SK-N-SH (cell line): Measurements from ENCODE around the gene TYW1B. TPM values are rescaled to one million over a fixed set of nuclear protein-coding genes. Genes with fewer than 3 reads are reported as not detected.

Experiments used
- CTCF ChIA-PET: fragments of 300-600, 350-600 bp; formaldehyde crosslinking; extraction: SDS; loops from one replicate; lab custom pipeline; 2021; lab: Yijun Ruan, JAX
- POLR2A ChIA-PET: fragments of 350-600 bp; sonication (Branson Sonifier 250); formaldehyde crosslinking; extraction: SDS; loops from one replicate; lab custom pipeline; 2020; ENCODE audit warnings: antibody characterized with exemption, inconsistent platforms; lab: Yijun Ruan, JAX
- DNase-seq: peaks from one replicate; pipeline ENCODE4 v3.0.0; 2012
- H2AFZ ChIP-seq: fragments of 200-600 bp; sonication (generic); 2 replicates; pipeline ENCODE4 v1.8.1; 2016; ENCODE audit warnings: antibody characterized with exemption, mild to moderate bottlenecking, low read depth
- H3F3A ChIP-seq: fragments of 200-600 bp; sonication (generic); replicated peaks from 2 replicates; pipeline ENCODE3; 2016; ENCODE audit warnings: antibody characterized with exemption, mild to moderate bottlenecking; ENCODE audit not compliant: insufficient read depth
- H3K27ac ChIP-seq, 2 experiments: fragments of 200-500 bp in 1 of 2; fragments of 200-600 bp in 1 of 2; sonication (Bioruptor generic) in 1 of 2; sonication (generic), shearing (Covaris generic) in 1 of 2; 2 replicates each; pipeline versions ENCODE4 v1.5.1 to v1.6.1; 2014 to 2016; ENCODE audit warnings: low read depth in 2 of 2, inconsistent platforms in 1 of 2, low read length in 1 of 2, mild to moderate bottlenecking in 1 of 2, mixed read lengths in 1 of 2
- H3K27me3 ChIP-seq: fragments of 200-600 bp; sonication (generic), shearing (Covaris generic); 2 replicates; pipeline ENCODE4 v1.6.1; 2016; ENCODE audit warnings: mixed run types; ENCODE audit not compliant: insufficient read depth
- H3K36me3 ChIP-seq, 2 experiments: fragments of 200-500 bp in 1 of 2; fragments of 200-600 bp in 1 of 2; sonication (Bioruptor generic) in 1 of 2; sonication (generic) in 1 of 2; replicated peaks in 1 of 2; 2 replicates each; pipeline versions ENCODE3 to v1.5.1; 2014 to 2016; ENCODE audit warnings: low read length in 1 of 2, mild to moderate bottlenecking in 1 of 2; ENCODE audit not compliant: insufficient read depth in 2 of 2, control insufficient read depth in 1 of 2
- H3K4me1 ChIP-seq, 2 experiments: fragments of 200-500 bp in 1 of 2; fragments of 200-600 bp in 1 of 2; sonication (Bioruptor generic) in 1 of 2; sonication (generic), shearing (Covaris generic) in 1 of 2; 2 replicates each; pipeline versions ENCODE4 v1.5.1 to v1.6.1; 2014 to 2016; ENCODE audit warnings: low read depth in 1 of 2, low read length in 1 of 2, mixed run types in 1 of 2; ENCODE audit not compliant: insufficient read depth in 2 of 2, control insufficient read depth in 1 of 2
- H3K4me2 ChIP-seq: fragments of 200-600 bp; sonication (generic), shearing (Covaris generic); 2 replicates; pipeline ENCODE4 v1.6.1; 2017; ENCODE audit warnings: mixed run types
- H3K4me3 ChIP-seq, 2 experiments: fragments of 200-500 bp in 1 of 2; fragments of 200-600 bp in 1 of 2; sonication (Bioruptor generic) in 1 of 2; sonication (generic), shearing (Covaris generic) in 1 of 2; 2 replicates each; pipeline versions ENCODE4 v1.5.1 to v1.8.1; 2014 to 2016; ENCODE audit warnings: low read depth in 2 of 2, inconsistent platforms in 1 of 2, low read length in 1 of 2, mild to moderate bottlenecking in 1 of 2, mixed read lengths in 1 of 2, moderate library complexity in 1 of 2
- H3K79me2 ChIP-seq: fragments of 200-600 bp; sonication (generic); 2 replicates; pipeline ENCODE4 v1.8.1; 2017; ENCODE audit warnings: mild to moderate bottlenecking; ENCODE audit not compliant: insufficient read depth
- H3K9ac ChIP-seq: fragments of 200-600 bp; sonication (generic); 2 replicates; pipeline ENCODE4 v1.6.1; 2017; ENCODE audit warnings: mixed run types
- H3K9me2 ChIP-seq: fragments of 200-600 bp; sonication (generic); 2 replicates; pipeline ENCODE4 v1.6.1; 2017; ENCODE audit warnings: mixed run types
- H3K9me3 ChIP-seq: fragments of 200-600 bp; sonication (generic); 2 replicates; pipeline ENCODE4 v1.6.1; 2017; ENCODE audit warnings: mixed run types, mild to moderate bottlenecking, moderate library complexity
- H4K20me1 ChIP-seq: fragments of 200-600 bp; sonication (generic); 2 replicates; pipeline ENCODE4 v1.6.1; 2017; ENCODE audit warnings: mild to moderate bottlenecking, mixed run types; ENCODE audit not compliant: insufficient read depth
- CTCF ChIP-seq: fragments of 200-600 bp; sonication (generic); IDR thresholded peaks from 2 replicates; pipeline ENCODE4 v1.6.1; 2017; ENCODE audit warnings: antibody characterized with exemption, mild to moderate bottlenecking, moderate library complexity
- ELF1 ChIP-seq: IDR thresholded peaks from 2 replicates; pipeline ENCODE4 v1.4.0; 2012
- FOSL2 ChIP-seq: IDR thresholded peaks from 2 replicates; pipeline ENCODE4 v1.4.0; 2012; ENCODE audit warnings: low read depth, mild to moderate bottlenecking, moderate library complexity, borderline replicate concordance
- FOXJ3 ChIP-seq: sonication (generic); formaldehyde crosslinking; IDR thresholded peaks from 2 replicates; pipeline ENCODE4 v1.5.1; 2020; ENCODE audit warnings: mild to moderate bottlenecking, missing genetic modification reagents
- GABPA ChIP-seq: IDR thresholded peaks from 2 replicates; pipeline ENCODE4 v1.4.0; 2012; ENCODE audit warnings: low read depth, mild to moderate bottlenecking
- GATA2 ChIP-seq: sonication (generic); formaldehyde crosslinking; IDR thresholded peaks from 2 replicates; pipeline ENCODE4 v1.5.0; 2020; ENCODE audit warnings: mild to moderate bottlenecking, missing genetic modification reagents
- MEF2A ChIP-seq: IDR thresholded peaks from 2 replicates; pipeline ENCODE4 v1.4.0; 2012; ENCODE audit warnings: low read depth, borderline replicate concordance
- MXI1 ChIP-seq: IDR thresholded peaks from 2 replicates; pipeline ENCODE4 v1.6.1; 2012; ENCODE audit warnings: mild to moderate bottlenecking, low read depth, low read length, improper control_type of control experiment
- NRF1 ChIP-seq: IDR thresholded peaks from 2 replicates; pipeline ENCODE4 v1.6.1; 2012; ENCODE audit warnings: low read depth, mild to moderate bottlenecking, low read length
- POLR2AphosphoS5 ChIP-seq: IDR thresholded peaks from 2 replicates; pipeline ENCODE4 v1.6.1; 2012; ENCODE audit warnings: low read depth, low read length
- RAD21 ChIP-seq: IDR thresholded peaks from 2 replicates; pipeline ENCODE4 v1.6.1; 2012; ENCODE audit warnings: mild to moderate bottlenecking, low read length
- RCOR1 ChIP-seq: fragments of 150-350 bp; IDR thresholded peaks from 2 replicates; pipeline ENCODE4 v1.6.1; 2017; ENCODE audit warnings: antibody characterized with exemption, low read length
- REST ChIP-seq: IDR thresholded peaks from 2 replicates; pipeline ENCODE4 v1.6.1; 2012; ENCODE audit warnings: mild to moderate bottlenecking, low read depth, low read length, moderate library complexity
- RFX5 ChIP-seq: IDR thresholded peaks from 2 replicates; pipeline ENCODE4 v1.6.1; 2012; ENCODE audit warnings: mild to moderate bottlenecking, improper control_type of control experiment, low read length
- RXRA ChIP-seq: IDR thresholded peaks from 2 replicates; pipeline ENCODE4 v1.4.0; 2012; ENCODE audit warnings: low read depth, mild to moderate bottlenecking, borderline replicate concordance
- SMC3 ChIP-seq: IDR thresholded peaks from 2 replicates; pipeline ENCODE4 v1.6.1; 2012; ENCODE audit warnings: low read depth, low read length, improper control_type of control experiment
- TAF1 ChIP-seq: IDR thresholded peaks from 2 replicates; pipeline ENCODE4 v1.6.1; 2012; ENCODE audit warnings: low read depth, mild to moderate bottlenecking, low read length, moderate library complexity, borderline replicate concordance
- USF1 ChIP-seq: IDR thresholded peaks from 2 replicates; pipeline ENCODE4 v1.4.0; 2012; ENCODE audit warnings: low read depth, borderline replicate concordance
- YY1 ChIP-seq: IDR thresholded peaks from 2 replicates; pipeline ENCODE4 v1.4.0; 2012; ENCODE audit warnings: low read depth, mild to moderate bottlenecking
- whole genome bisulfite sequencing: methylation state at CpG from one replicate; pipeline ENCODE4 v1.1.6; 2017; ENCODE audit warnings: low lambda C conversion rate; 5-methylcytosine and 5-hydroxymethylcytosine counted together
- polyA plus RNA-seq, 3 experiments: library from polyadenylated mRNA; depleted of rRNA; stranded (reverse); fragments of >200 nt; gene quantifications; 2 replicates each; pipeline ENCODE4 v1.2.3, GENCODE V29; 2012

Gene TYW1B
- polyA plus RNA-seq, 1 of the 3 experiments (the other 2 are of a cell fraction), result 1.4 TPM

- no peaks in the 10 kb centered on the region for H3K9me2 ChIP-seq
- H4K20me1 ChIP-seq, result no peaks in the 10 kb centered on the region
- no peaks in the 10 kb centered on the region for H3K36me3 ChIP-seq
- no peak for DNase-seq
- H3K9ac ChIP-seq, result no peak overlapping the region
- WGBS, result 82% methylated on average over 7 of the region's 8 CpGs
- H3K4me2 ChIP-seq, result no peak overlapping the region
- POLR2A ChIA-PET, result no interaction called here
- no peaks in the 10 kb centered on the region for H3F3A ChIP-seq
- no peaks in the 10 kb centered on the region for H3K79me2 ChIP-seq
- peaks cover 0 to 2% of the 10 kb centered on the region in 2 experiments; a peak in 1 of 4 replicates for H3K4me1 ChIP-seq
- TF ChIP-seq POLR2AphosphoS5, result no peak
- no peak for TF ChIP-seq RFX5
- no peak for TF ChIP-seq RAD21
- TF ChIP-seq NRF1, result no peak
- TF ChIP-seq TAF1, result no peak
- no peak for TF ChIP-seq GATA2 (CRISPR knock-in tag)
- no peak for TF ChIP-seq YY1
- no peak for TF ChIP-seq GABPA
- no peak for TF ChIP-seq FOSL2
- TF ChIP-seq USF1, result no peak
- TF ChIP-seq ELF1, result no peak
- no peak for TF ChIP-seq CTCF
- TF ChIP-seq FOXJ3 (CRISPR knock-in tag), result no peak
- no peak for TF ChIP-seq RXRA
- TF ChIP-seq SMC3, result no peak
- TF ChIP-seq REST, result no peak
- no peak for TF ChIP-seq RCOR1
- TF ChIP-seq MXI1, result no peak
- TF ChIP-seq MEF2A, result no peak
- TF ChIP-seq, all 33 proteins: peak for 0
- Histone ChIP-seq H3K4me3 (no peak overlapping the region), H3K27me3 (no peaks in the 10 kb centered on the region), H3K27ac (no peak overlapping the region), H3K9me3 (no peaks in the 10 kb centered on the region), H2AFZ (no peak overlapping the region)
- CTCF ChIA-PET, result no interaction called here
Observed at GRCh38 chr7:72540106-72540611, 287.8 kb downstream of the TYW1B start.
